ENCODE measurements around the gene AP3D1.
"Not testable (repeated sequence)": the region's sequence is repeated elsewhere in the genome, so short reads cannot be mapped to it uniquely, and the experiment has no call there.

AP3D1 gene

DNA sequence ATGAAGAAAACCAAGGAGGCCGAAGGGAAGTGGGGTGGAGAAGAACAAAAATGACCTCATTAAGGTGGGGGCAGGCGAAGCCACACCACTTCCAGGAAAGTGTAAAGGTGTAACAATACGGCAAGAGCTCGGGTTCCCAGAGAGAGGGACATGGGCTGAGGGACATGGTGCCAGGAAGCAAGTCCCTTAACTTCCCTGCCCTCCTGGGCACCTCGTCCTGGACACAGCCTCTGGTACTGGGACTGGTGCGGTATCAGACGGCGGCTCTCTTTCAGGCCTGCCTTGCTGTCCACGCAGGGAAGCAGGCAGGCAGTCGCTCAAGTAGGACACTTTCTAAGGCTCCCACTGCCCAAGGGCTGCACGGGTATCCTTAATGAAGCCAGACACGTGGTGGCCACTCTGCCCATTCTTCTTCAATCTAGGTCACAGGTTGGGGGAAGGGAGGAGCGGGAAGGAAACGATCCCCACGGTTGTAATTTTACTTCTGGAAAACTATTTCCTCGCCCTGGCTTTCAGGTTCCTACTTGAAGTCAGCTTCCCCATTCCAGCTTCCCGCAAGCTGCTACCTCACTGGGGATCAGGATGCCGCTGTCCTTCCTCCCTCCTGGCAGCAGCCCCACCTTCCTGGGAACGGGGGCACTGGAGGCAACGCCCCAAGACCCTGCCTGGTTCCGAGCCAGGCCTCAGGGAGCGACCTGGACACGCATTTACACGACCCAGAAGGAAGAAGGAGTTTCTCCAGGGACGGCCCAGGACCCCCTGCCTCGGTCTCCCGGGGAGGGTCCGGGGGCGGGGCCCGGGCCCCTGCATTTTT lies 1.2 kb downstream of the AP3D1 start:
- peak overlapping the region; percentile 75 for H3K4me3 ChIP-seq (ENCODE audit: low read length)
- no peak for TF ChIP-seq ZNF274 (IDR thresholded peaks at IDR 0.05; ENCODE audit: low read depth, low read length)

DNA sequence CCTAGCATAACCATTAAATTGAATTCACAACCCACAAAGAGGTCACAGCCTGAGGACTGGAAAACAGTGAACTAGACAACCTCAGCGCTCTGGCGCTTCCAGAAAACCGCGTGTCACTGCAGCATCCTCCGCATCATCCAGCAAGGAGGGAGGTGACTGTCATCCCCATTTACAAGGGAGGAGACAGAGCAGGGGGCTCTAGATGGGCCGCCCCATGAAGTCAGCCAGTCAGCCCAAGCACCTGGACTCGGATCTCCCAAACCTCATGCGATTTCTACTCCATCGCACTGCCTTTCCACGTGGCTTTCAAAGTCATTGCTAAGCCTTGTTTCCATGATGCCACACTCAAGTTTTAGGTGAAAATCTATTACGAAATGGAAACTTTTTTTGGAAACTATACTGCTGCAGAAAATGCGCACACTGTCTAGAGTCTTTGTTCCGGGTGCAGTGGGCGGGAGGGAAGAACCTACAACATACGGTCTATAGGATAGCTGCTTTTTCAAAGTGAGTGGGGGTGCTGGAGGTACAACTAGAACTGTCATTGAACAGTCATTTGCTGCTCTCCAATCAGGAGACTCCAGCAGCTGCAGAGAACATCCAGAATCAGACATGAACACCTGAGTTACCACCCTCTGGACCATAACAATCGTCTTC lies 2.8 kb downstream of the AP3D1 start:
- no peak for TF ChIP-seq ZNF274 (IDR thresholded peaks at IDR 0.05; ENCODE audit: low read depth, low read length)
- peak overlapping the region; percentile 20; the same call in 1 of the 2 replicates for H3K4me3 ChIP-seq (ENCODE audit: low read length)

DNA sequence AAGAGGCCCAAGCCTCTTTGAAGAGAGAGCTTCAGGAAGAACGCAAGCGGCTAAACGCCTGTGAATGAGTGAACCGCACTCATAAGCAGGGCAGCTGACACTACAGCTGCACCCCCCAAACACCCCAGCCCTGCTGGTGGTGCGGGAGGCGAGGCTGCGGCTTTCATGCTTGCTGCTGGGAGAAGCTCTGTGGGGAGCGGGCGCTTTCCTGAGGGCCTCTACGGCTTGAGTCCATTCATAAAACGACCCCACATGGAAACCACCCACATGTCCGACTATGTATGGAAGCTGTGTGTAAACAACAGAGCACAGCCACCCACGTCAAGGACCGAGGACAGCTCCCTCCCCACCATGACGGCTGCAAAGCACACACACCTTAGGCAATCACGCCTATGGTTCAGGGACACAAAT lies 5.5 kb downstream of the AP3D1 start:
- H3K4me3 ChIP-seq (ENCODE audit: low read length) = no peak overlapping the region

DNA sequence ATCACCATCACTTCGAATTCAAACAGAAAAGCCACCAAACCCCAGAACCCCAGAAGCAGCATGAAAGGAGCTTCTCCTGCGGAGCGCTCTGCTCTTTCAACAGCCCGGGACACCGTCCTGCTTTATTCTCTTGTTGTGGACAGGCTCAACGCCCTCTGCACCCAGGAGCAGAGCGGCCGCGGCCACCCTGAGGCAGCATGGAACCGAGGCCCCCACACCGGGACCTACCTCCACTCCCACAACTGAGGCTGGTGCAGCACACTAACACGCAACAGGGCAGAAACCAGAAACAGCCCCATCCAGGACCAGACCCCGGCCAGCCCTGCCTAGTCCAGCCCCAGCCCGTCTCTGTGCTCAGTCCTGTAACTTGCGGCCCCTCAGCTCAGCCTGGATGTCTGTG lies 7.2 kb downstream of the AP3D1 start:
- TF ChIP-seq ZNF274 (IDR thresholded peaks at IDR 0.05; ENCODE audit: low read depth, low read length) = no peak
- H3K4me3 ChIP-seq (ENCODE audit: low read length) = no peak overlapping the region

More for the DNA sequence above, 5.5 kb downstream of the AP3D1 start:
- TF ChIP-seq ZNF274 (IDR thresholded peaks at IDR 0.05; ENCODE audit: low read depth, low read length) = no peak

DNA sequence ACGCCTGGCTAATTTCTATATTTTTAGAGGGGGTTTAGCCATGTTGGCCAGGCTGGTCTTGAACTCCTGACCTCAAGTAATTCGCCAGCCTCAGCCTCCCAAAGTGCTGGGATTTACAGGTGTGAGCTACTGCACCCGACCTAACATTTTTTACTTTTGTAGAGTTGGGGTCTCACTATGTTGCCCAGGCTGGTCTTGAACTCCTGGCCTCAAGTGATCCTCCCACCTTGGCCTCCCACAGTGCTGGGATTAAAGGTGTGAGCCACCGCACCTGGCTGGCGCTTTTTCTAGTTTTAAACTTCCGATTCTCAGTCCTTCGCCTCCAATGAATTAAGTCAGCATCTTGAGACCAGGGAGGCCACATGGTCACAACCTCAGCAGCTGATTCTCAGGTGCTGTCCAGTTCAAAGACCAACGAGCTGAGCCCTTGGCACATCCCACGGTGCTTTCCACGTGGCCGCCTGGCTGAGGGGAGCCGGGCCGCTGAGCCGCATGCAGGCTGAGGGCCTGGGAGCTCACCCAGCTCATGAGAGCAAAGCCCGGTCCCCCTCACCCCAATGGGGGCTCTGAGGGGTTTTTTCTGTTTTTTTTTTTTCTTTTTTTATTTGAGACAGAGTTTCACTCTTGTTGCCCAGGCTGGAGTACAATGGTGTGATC lies 9.1 kb downstream of the AP3D1 start:
- no peak for TF ChIP-seq ZNF274 (IDR thresholded peaks at IDR 0.05; ENCODE audit: low read depth, low read length)
- H3K4me3 ChIP-seq (ENCODE audit: low read length) = no peak overlapping the region

DNA sequence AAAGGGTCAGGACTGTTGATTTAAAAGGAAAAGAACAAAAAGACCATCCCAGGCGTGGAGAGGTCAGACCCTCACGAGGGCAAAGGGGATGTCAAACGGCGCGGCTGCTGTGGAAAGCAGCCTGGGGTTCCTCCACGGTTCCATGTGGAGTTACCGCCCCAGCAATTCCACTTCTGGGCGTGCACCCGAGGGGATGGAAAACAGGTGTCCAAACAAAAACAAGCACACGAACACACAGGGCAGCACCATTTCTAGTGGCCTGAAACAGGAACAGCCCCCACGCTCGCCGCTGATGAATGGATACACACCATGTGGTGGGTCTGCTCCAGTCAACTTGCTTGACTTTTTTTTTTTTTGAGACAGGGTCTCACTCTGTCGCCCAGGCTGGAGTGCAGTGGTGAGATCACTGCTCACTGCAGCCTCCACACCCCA lies 11.2 kb downstream of the AP3D1 start:
- H3K4me3 ChIP-seq (ENCODE audit: low read length) = no peak overlapping the region
- TF ChIP-seq ZNF274 (IDR thresholded peaks at IDR 0.05; ENCODE audit: low read depth, low read length) = no peak

DNA sequence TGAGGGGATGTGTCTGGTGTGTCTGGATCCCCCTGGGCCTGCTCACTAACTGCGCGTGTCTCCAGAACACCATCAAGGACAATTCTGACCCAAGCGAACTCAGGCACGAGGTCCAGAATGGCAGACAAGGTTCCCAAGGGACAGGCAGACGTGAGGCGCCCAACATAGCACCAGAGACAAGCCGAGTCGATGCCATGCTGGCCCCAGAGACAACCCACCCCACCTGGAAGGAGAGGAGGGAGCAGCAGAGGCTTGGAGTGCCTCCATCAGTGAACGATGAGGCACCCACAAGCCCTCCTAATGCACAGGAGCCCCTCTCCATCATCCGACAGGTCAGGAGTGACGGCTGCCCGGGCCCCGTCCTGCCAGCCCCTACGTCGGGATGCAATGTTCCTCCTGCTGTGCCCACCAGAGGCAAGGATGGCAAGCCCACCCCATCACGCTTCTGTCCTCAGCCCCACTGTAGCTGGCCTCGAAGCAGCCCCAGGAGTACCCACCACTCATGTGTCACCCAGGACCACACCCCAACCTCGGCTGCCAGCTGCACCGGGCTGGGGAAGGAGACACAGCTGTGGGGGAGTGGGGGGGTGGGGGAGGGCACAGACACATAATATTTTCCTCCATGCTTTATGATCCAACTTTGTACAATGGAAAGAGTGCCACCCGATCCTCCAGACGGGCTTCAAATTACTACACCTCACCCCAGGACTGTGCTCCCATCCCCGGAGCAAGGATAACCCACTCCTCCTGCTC lies 11.8 kb downstream of the AP3D1 start:
- no peak for TF ChIP-seq ZNF274 (IDR thresholded peaks at IDR 0.05; ENCODE audit: low read depth, low read length)
- H3K4me3 ChIP-seq (ENCODE audit: low read length) = no peak overlapping the region

DNA sequence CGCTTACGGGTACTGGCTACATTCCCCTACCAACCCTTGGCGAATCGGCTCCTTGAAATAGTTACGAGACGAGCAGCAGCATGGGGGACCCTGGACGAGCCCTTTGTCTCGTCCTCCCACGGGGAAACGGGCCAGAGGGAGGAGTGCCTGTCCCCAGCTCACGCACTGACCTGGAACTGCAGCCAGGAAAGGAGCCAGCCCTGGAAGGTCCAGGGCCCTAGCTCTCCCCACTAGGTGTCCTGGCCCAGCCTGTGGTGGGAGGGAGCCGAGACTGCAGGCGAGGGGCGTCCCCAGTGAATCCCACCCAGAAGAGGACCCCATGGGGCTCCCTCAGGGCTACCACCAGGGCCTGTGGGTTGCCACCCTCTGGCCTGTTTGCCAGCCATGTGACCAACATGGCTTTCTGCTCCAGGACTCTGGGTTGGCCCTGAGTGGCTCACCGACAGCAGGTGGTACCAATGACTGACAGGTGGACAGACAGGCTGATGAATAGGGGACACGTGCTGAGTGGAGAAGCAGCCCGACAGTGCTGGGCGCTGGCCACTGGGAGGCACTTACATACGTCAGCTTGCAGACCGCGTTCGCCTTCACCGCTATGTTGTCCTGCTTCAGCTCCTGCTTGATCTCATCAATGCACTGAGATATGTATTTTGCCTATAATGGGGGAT lies 13.2 kb downstream of the AP3D1 start:
- TF ChIP-seq ZNF274 (IDR thresholded peaks at IDR 0.05; ENCODE audit: low read depth, low read length) = no peak
- no peak overlapping the region for H3K4me3 ChIP-seq (ENCODE audit: low read length)

DNA sequence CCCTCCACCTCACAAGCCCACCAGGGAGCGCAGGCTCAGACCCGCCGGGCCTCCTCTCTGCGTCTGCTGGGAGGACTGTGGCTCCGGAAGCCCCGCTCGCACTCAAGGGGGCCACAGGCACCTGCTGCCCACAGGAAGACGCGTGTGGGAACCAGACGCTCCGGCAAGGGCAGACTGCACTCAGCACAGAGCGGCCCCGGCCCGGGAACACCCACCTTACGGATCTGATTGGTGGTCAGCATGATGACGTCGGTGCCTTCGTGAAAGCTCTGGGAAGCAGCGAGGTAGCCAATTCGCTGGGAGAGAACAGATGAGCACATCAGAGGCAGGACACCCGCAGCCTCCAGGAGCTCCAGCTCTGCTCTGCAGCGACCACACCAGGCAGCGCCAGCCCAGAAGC lies 14.6 kb downstream of the AP3D1 start:
- no peak overlapping the region for H3K4me3 ChIP-seq (ENCODE audit: low read length)
- TF ChIP-seq ZNF274 (IDR thresholded peaks at IDR 0.05; ENCODE audit: low read depth, low read length) = no peak

DNA sequence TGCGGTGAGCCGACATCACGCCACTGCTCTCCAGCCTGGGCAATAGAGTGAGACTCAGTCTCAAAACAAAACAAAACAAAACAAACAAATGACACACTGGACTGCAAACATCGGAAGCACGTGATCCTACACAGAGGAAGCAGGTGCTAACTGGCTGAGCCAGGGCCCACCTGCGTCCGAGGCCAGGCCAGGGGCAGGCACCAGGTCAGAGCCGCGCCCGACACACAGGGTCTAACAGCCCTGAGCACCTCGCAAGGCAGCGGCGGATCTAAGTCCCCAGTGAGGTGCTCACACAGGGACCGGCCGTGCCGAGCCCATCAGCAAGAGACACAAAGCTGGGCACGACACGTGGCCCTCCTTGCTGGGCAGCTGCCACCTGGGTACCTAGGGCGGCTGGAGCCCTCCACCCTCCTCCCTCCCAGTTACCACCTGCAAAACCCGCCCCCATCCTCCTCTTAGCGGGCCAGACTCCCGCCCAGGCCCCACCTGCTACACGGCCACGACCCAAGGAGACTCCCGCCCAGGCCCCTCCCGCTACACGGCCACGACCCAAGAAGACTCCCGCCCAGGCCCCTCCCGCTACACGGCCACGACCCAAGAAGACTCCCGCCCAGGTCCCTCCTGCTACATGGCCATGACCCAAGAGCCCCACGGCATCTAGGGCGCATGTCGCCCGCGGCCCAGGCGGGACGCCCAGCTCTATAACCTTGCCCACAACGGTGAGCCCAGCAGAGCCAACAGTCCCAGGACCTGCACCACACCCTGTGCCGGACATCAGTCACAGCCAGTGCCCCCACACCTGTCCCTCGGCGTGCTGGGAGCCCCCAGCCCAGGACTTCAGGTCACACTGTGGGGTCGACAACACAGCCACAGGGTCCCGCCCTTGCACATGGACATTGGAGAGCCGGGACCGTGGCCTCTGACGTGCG lies 15.6 kb downstream of the AP3D1 start:
- no peak for TF ChIP-seq ZNF274 (IDR thresholded peaks at IDR 0.05; ENCODE audit: low read depth, low read length)
- no peak overlapping the region for H3K4me3 ChIP-seq (ENCODE audit: low read length)

DNA sequence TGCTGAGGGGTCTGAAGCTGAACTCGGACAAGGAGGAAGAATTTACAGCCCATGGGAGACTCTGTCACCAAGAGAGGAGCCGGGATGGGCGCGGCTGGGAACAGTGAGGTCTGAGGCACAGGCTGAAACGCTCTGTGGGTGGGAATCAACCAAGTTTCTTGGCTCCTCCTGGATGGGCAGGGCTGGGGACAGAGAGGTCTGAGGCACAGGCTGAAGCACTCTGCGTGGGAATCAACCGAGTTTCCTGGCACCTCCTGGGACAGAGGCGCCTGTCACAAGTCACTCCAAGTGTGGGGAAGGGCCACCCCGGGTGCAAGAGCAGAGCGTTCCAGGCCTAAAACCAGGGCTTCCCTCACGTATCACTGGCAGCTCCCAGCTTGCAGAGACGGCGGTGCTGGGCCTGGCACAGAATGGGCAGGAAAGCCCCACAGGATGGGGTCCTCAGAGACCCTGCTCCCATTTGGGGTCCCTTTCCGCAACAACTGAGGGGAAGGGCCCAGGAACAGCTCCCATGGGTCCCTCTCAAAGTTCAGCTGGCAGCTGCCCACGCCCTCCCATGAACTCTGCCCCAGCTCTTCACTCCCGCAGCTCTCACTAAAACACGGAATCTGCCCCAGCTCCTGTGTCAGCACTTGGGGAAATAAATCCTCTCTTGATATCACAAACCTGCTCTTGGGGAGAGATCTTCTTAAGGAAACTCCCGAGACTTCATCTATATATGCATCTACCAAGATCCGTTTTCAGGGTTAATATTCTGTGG lies 18.5 kb downstream of the AP3D1 start:
- TF ChIP-seq ZNF274 (IDR thresholded peaks at IDR 0.05; ENCODE audit: low read depth, low read length) = no peak
- no peak overlapping the region for H3K4me3 ChIP-seq (ENCODE audit: low read length)

DNA sequence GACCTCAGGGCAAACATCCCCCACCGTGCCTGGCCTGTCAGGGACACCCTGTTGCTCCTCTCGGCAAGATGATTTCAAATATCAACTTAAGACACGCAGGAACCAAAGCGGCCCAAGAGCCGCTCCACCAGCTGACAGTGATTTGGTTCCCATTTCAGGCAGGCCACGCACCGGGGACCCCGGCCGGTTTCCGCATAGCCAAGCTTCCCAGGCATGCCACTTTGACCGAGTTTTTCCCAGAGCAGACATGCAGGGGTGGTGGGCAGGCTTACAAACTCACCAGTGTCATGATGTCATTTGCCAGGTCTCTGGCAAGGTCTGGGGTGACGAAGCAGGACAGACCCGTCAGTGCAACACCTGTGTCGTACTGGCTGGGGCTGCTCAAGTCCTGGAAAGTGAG lies 19.2 kb downstream of the AP3D1 start:
- H3K4me3 ChIP-seq (ENCODE audit: low read length) = no peak overlapping the region
- no peak for TF ChIP-seq ZNF274 (IDR thresholded peaks at IDR 0.05; ENCODE audit: low read depth, low read length)

DNA sequence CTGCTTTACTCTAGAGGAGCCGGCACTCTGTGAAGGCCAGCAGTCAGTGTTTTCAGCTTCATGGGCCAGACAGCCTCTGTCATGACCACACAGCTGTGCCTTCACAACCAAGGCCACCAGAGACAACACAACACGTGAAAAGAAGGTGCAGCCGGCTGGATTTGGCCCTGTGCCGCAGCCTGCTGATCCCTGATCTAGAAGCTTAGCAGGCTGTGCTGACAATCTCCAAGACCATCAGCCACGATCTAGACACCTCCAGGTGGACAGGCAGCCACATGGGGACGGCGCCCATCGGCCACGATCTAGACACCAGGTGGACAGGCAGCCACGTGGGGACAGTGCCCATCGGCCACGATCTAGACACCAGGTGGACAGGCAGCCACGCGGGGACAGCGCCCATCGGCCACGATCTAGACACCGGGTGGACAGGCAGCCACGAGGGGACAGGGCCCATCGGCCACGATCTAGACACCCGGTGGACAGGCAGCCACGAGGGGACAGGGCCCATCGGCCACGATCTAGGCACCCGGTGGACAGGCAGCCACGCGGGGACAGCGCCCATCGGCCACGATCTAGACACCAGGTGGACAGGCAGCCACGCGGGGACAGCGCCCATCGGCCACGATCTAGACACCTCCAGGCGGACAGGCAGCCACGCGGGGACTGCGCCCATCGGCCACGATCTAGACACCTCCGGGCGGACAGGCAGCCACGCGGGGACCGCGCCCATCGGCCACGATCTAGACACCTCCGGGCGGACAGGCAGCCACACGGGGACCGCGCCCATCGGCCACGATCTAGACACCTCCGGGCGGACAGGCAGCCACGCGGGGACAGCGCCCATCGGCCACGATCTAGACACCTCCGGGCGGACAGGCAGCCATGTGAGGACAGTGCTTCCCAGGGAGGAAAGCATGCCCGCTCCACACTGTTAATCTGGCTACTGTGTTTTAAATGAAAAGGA lies 20.1 kb downstream of the AP3D1 start:
- not testable (repeated sequence) for H3K4me3 ChIP-seq (ENCODE audit: low read length)
